ENCODE results near the gene ACSS3. TPM values are rescaled to one million over a fixed set of nuclear protein-coding genes. Genes with fewer than 3 reads are reported as not detected.
"Not testable (repeated sequence)": the region's sequence is repeated elsewhere in the genome, so short reads cannot be mapped to it uniquely, and the experiment has no call there.

The ACSS3 gene
- total RNA-seq, 2 experiments from 2014 or later: not detected

DNA sequence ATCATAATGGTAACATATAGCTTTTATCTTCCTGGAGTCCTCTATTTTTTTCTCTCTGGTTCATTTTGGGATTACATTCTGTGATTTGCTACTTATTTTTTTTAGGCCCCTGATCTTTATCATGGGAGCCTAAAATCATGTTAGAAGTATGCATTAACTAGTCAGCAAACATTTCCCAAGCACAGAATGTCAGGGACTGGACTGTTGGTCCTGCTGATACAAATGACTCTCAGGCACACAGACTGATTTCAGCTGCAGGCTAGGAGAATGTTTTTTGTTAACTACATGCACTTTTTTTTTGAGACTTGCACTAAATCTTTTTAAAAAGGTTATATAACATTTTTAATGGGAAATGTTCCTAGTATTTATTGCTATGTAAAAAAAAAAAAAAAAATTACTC is 131.1 kb downstream of the ACSS3 start:
- Mint-ChIP-seq H3K9me3 (peaks cover 8% of the 10 kb centered on the region), H3K36me3 (ENCODE audit: low read depth) (no peaks in the 10 kb centered on the region), H3K4me3 (no peak overlapping the region), H3K27me3 (no peaks in the 10 kb centered on the region), H3K4me1 (ENCODE audit: low read depth) (no peaks in the 10 kb centered on the region), H3K27ac (no peak overlapping the region)
- ChIA-PET CTCF (no interaction called here), POLR2A (no interaction called here)
- ATAC-seq (ENCODE audit: poor library complexity) (no peak), DNase-seq (no peak)
- TF ChIP-seq, protein P1, sequence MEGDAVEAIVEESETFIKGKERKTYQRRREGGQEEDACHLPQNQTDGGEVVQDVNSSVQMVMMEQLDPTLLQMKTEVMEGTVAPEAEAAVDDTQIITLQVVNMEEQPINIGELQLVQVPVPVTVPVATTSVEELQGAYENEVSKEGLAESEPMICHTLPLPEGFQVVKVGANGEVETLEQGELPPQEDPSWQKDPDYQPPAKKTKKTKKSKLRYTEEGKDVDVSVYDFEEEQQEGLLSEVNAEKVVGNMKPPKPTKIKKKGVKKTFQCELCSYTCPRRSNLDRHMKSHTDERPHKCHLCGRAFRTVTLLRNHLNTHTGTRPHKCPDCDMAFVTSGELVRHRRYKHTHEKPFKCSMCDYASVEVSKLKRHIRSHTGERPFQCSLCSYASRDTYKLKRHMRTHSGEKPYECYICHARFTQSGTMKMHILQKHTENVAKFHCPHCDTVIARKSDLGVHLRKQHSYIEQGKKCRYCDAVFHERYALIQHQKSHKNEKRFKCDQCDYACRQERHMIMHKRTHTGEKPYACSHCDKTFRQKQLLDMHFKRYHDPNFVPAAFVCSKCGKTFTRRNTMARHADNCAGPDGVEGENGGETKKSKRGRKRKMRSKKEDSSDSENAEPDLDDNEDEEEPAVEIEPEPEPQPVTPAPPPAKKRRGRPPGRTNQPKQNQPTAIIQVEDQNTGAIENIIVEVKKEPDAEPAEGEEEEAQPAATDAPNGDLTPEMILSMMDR (IDR thresholded peaks at IDR 0.05): no peak
- H3K9me3 ChIP-seq (ENCODE audit: control insufficient read depth in 1 of 2, insufficient read depth in 1 of 2, low read length in 2 of 2): no peaks in the 10 kb centered on the region
- H3K4me1 ChIP-seq (ENCODE audit: insufficient read depth, low read length): no peaks in the 10 kb centered on the region
- no peak overlapping the region for H3K27ac ChIP-seq (ENCODE audit: low read depth in 1 of 2, low read length in 2 of 2)
- H3K4me3 ChIP-seq (ENCODE audit: low read length): no peak overlapping the region
- intact Hi-C loops (cut with DNase I, micrococcal nuclease): no loop called here
- H3K36me3 ChIP-seq (ENCODE audit: insufficient read depth, low read length): no peaks in the 10 kb centered on the region
- H3K27me3 ChIP-seq (ENCODE audit: control insufficient read depth in 1 of 2, insufficient read depth in 2 of 2, low read length in 2 of 2): no peaks in the 10 kb centered on the region

DNA sequence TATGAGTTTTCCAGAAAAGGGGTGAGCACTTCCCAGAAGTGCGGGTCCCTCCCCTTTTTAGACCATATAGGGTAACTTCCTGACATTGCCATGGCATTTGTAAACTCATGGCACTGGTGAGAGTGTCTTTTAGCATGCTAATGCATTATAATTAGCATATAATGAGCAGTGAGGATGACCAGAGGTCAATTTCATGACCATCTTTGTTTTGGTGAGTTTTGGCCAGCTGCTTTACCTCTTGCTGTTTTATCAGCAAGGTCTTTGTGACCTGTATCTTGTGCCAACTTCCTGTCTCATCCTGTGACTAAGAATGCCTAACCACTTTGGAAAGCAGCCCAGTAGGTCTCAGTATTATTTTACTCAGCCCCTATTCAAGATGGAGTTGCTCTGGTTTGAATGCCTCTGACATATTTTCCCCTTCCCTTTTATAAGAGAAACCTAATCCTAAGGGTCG is 131.9 kb downstream of the ACSS3 start:
- DNase-seq; H3K9me3 Mint-ChIP-seq; H3K36me3 ChIP-seq (ENCODE audit: insufficient read depth, low read length); H3K4me1 ChIP-seq (ENCODE audit: insufficient read depth, low read length); intact Hi-C loops (cut with DNase I, micrococcal nuclease); ATAC-seq (ENCODE audit: poor library complexity); H3K4me3 Mint-ChIP-seq; H3K27me3 ChIP-seq (ENCODE audit: control insufficient read depth in 1 of 2, insufficient read depth in 2 of 2, low read length in 2 of 2); H3K4me3 ChIP-seq (ENCODE audit: low read length); H3K4me1 Mint-ChIP-seq (ENCODE audit: low read depth); CTCF ChIA-PET; H3K9me3 ChIP-seq (ENCODE audit: control insufficient read depth in 1 of 2, insufficient read depth in 1 of 2, low read length in 2 of 2); H3K27ac Mint-ChIP-seq; H3K27ac ChIP-seq (ENCODE audit: low read depth in 1 of 2, low read length in 2 of 2); H3K36me3 Mint-ChIP-seq (ENCODE audit: low read depth); H3K27me3 Mint-ChIP-seq; POLR2A ChIA-PET: not testable (repeated sequence)

DNA sequence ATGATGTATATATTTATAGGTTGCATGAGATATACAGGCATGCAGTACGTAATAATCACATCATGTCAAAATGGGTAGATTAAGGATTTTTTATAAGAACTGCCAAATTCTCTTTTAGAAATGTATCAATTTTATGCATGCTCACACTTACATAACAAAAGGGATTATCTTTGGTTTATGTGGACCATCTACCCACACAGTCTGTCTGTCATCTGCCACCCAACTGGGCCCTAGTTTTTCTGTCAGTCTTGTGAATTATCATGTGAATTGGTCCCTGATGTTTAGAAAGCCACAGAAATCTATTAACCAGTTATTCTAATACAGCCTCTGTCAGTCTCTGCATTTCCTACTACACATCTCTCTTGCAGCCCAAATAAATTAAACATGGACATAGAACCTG is 133.4 kb downstream of the ACSS3 start:
- Mint-ChIP-seq H3K27me3 (no peaks in the 10 kb centered on the region), H3K27ac (no peak overlapping the region), H3K4me3 (no peak overlapping the region), H3K36me3 (ENCODE audit: low read depth) (no peaks in the 10 kb centered on the region), H3K4me1 (ENCODE audit: low read depth) (no peaks in the 10 kb centered on the region), H3K9me3 (peaks cover 10% of the 10 kb centered on the region)
- no peaks in the 10 kb centered on the region for H3K36me3 ChIP-seq (ENCODE audit: insufficient read depth, low read length)
- H3K4me1 ChIP-seq (ENCODE audit: insufficient read depth, low read length): no peaks in the 10 kb centered on the region
- intact Hi-C loops (cut with DNase I, micrococcal nuclease): no loop called here
- TF ChIP-seq, protein P1 (IDR thresholded peaks at IDR 0.05): no peak
- no peak overlapping the region for H3K4me3 ChIP-seq (ENCODE audit: low read length)
- DNase-seq (no peak), ATAC-seq (ENCODE audit: poor library complexity) (no peak)
- H3K9me3 ChIP-seq (ENCODE audit: control insufficient read depth in 1 of 2, insufficient read depth in 1 of 2, low read length in 2 of 2): no peaks in the 10 kb centered on the region
- CTCF ChIA-PET: no interaction called here
- no peak overlapping the region for H3K27ac ChIP-seq (ENCODE audit: low read depth in 1 of 2, low read length in 2 of 2)
- no peaks in the 10 kb centered on the region for H3K27me3 ChIP-seq (ENCODE audit: control insufficient read depth in 1 of 2, insufficient read depth in 2 of 2, low read length in 2 of 2)
- POLR2A ChIA-PET: no interaction called here

DNA sequence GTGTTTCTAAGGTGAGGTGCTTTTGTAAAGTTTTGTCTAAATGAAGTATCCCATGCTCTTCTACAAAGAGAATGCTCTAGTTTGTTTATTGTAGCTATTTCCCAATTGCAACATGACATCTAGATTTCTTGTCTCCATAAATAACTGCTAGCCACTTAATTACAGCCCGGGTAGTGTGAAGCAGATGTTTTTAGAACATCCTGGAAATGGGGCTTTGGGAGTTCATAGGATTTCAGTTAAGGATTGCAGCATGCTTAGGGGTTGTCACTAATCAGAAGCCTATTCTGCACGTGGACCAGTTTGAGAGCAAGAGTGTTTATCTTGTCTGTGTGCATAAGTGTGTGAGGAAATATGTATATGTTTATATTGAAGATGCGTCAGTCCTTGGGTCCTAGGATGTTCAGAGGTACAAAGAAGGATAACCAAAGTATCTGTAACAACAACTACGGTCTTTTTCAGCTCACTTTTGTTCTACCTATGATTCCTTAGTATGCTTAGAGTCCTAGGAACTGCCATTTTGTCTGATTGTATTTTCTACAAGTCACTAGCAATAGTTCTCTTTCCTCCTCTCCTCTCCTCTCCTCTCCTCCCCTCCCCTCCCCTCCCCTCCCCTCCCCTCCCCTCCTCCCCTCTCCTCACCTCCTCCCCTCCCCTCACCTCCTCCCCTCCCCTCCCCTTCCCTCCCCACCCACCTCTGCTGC is 135.3 kb downstream of the ACSS3 start:
- Histone ChIP-seq H3K27me3 (ENCODE audit: control insufficient read depth in 1 of 2, insufficient read depth in 2 of 2, low read length in 2 of 2) (no peaks in the 10 kb centered on the region), H3K9me3 (ENCODE audit: control insufficient read depth in 1 of 2, insufficient read depth in 1 of 2, low read length in 2 of 2) (no peaks in the 10 kb centered on the region), H3K4me3 (ENCODE audit: low read length) (no peak overlapping the region), H3K4me1 (ENCODE audit: insufficient read depth, low read length) (no peaks in the 10 kb centered on the region), H3K27ac (ENCODE audit: low read depth in 1 of 2, low read length in 2 of 2) (no peak overlapping the region), H3K36me3 (ENCODE audit: insufficient read depth, low read length) (no peaks in the 10 kb centered on the region)
- Mint-ChIP-seq H3K9me3 (peaks cover 10% of the 10 kb centered on the region), H3K36me3 (ENCODE audit: low read depth) (no peaks in the 10 kb centered on the region), H3K27ac (no peak overlapping the region), H3K4me3 (no peak overlapping the region), H3K4me1 (ENCODE audit: low read depth) (no peaks in the 10 kb centered on the region), H3K27me3 (no peaks in the 10 kb centered on the region)
- POLR2A ChIA-PET: no interaction called here
- CTCF ChIA-PET: no interaction called here
- DNase-seq (no peak), ATAC-seq (ENCODE audit: poor library complexity) (no peak)
- intact Hi-C loops (cut with DNase I, micrococcal nuclease): no loop called here
- TF ChIP-seq, protein P1 (IDR thresholded peaks at IDR 0.05): no peak

Measured in CD4-positive, alpha-beta T cell (primary cell).